Bronchial epithelial cell (primary cell): Measurements from ENCODE around the gene TRAF1. TPM values are rescaled to one million over a fixed set of nuclear protein-coding genes. Genes with fewer than 3 reads are reported as not detected.

ENCODE experiments used
- DNase-seq: peaks from one replicate; pipeline ENCODE4 v3.0.0-alpha.2; 2010; ENCODE audit warnings: low read depth
- FAIRE-seq: peaks from 2 replicates; lab custom pipeline; 2011; peaks lifted over from hg19 to GRCh38; lab: Jason Lieb, UNC
- H3K27me3 ChIP-seq: 2 replicates; pipeline ENCODE4 v1.5.1; 2011; ENCODE audit warnings: low read length; ENCODE audit not compliant: control insufficient read depth, insufficient read depth
- H3K36me3 ChIP-seq: 2 replicates; pipeline ENCODE4 v1.5.1; 2011; ENCODE audit warnings: low read length; ENCODE audit not compliant: control insufficient read depth, insufficient read depth
- H3K4me3 ChIP-seq: 2 replicates; pipeline ENCODE4 v1.5.1; 2011; ENCODE audit warnings: mild to moderate bottlenecking, low read depth, low read length, control low read depth
- CTCF ChIP-seq: IDR thresholded peaks from 2 replicates; pipeline ENCODE4 v1.5.1; 2011; ENCODE audit warnings: mild to moderate bottlenecking, moderate library complexity, low read length, control low read depth, inconsistent platforms; ENCODE audit not compliant: insufficient read depth, severe bottlenecking
- total RNA-seq: library from RNA; depleted of rRNA; stranded (reverse); fragments of >200 nt; gene quantifications from 2 replicates; pipeline ENCODE4 v1.2.1, GENCODE V29; 2014

Gene TRAF1
- total RNA-seq, 1 donor from 2014 or later: 0.79 TPM

GRCh38 chr9:120916588-120916987 lies 10.0 kb downstream of the TRAF1 start:
- DNase-seq (no peak), FAIRE-seq (no peak)
- Histone ChIP-seq H3K27me3 (no peaks in the 10 kb centered on the region), H3K36me3 (no peaks in the 10 kb centered on the region), H3K4me3 (no peak overlapping the region)
- TF ChIP-seq CTCF: peak; percentile 26

GRCh38 chr9:120915854-120916470 lies 10.6 kb downstream of the TRAF1 start:
- Histone ChIP-seq H3K4me3 (no peak overlapping the region), H3K36me3 (no peaks in the 10 kb centered on the region), H3K27me3 (no peaks in the 10 kb centered on the region)
- DNase-seq (no peak), FAIRE-seq (no peak)
- TF ChIP-seq CTCF: no peak

- Histone ChIP-seq H3K36me3 (no peaks in the 10 kb centered on the region), H3K27me3 (no peaks in the 10 kb centered on the region), H3K4me3 (no peak overlapping the region)
- DNase-seq (peak; percentile 98), FAIRE-seq (no peak)
- no peak for TF ChIP-seq CTCF
These were observed 11.6 kb downstream of the TRAF1 start for GRCh38 chr9:120914953-120915352.

- Histone ChIP-seq H3K27me3 (no peaks in the 10 kb centered on the region), H3K36me3 (no peaks in the 10 kb centered on the region), H3K4me3 (no peak overlapping the region)
- no peak for TF ChIP-seq CTCF
- DNase-seq (no peak), FAIRE-seq (no peak)
These were observed 12.2 kb downstream of the TRAF1 start for GRCh38 chr9:120914396-120914795.

- no peak for DNase-seq
- FAIRE-seq: no peak
- H3K27me3 ChIP-seq: no peaks in the 10 kb centered on the region
- H3K4me3 ChIP-seq: no peak overlapping the region
- TF ChIP-seq CTCF: no peak
- no peaks in the 10 kb centered on the region for H3K36me3 ChIP-seq
These were observed 12.8 kb downstream of the TRAF1 start for GRCh38 chr9:120913647-120914264.
